Thoracic aorta (tissue), 2 donors: Measurements from ENCODE around the gene S100A7. TPM values are rescaled to one million over a fixed set of nuclear protein-coding genes. Genes with fewer than 3 reads are reported as not detected.
"Not testable (repeated sequence)": the region's sequence is repeated elsewhere in the genome, so short reads cannot be mapped to it uniquely, and the experiment has no call there.

Experiments used
- ATAC-seq: fragments of 150-250 bp; one replicate; pipeline ENCODE4 v1.8.0; 2017; ENCODE audit warnings: low read depth; ENCODE audit not compliant: insufficient number of reproducible peaks, low FRiP score
- DNase-seq: peaks from one replicate; pipeline ENCODE4 v3.0.0-alpha.2; 2020; ENCODE audit warnings: low spot score
- H3K27ac ChIP-seq, 2 donors: fragments of 200-600 bp; sonication (generic); 1 replicate in 1 of 2; 2 replicates in 1 of 2; pipeline ENCODE4 v1.5.1; 2016; ENCODE audit warnings: mild to moderate bottlenecking in 2 of 2, moderate library complexity in 2 of 2
- H3K27me3 ChIP-seq: fragments of 200-600 bp; sonication (generic); replicated peaks from 2 replicates; pipeline ENCODE4 v1.6.0; 2016; ENCODE audit warnings: mild to moderate bottlenecking; ENCODE audit not compliant: insufficient read depth
- H3K36me3 ChIP-seq: fragments of 200-600 bp; sonication (generic); one replicate; pipeline ENCODE4 v1.5.1; 2016
- H3K4me1 ChIP-seq, 2 donors: fragments of 200-600 bp; sonication (generic); 1 replicate in 1 of 2; 2 replicates in 1 of 2; pipeline versions ENCODE4 v1.5.1 to v1.6.0; 2016; ENCODE audit warnings: low read depth in 2 of 2, mild to moderate bottlenecking in 1 of 2; ENCODE audit not compliant: control insufficient read depth in 1 of 2
- H3K4me3 ChIP-seq: fragments of 200-600 bp; sonication (generic); 2 replicates; pipeline ENCODE4 v1.5.1; 2016; ENCODE audit warnings: mild to moderate bottlenecking
- H3K9me3 ChIP-seq: fragments of 200-600 bp; sonication (generic); 2 replicates; pipeline ENCODE4 v1.5.1; 2016
- CTCF ChIP-seq: fragments of 200-600 bp; sonication (generic); IDR thresholded peaks from one replicate; pipeline ENCODE4 v1.5.1; 2019; ENCODE audit warnings: antibody characterized with exemption
- total RNA-seq, 2 donors: library from RNA; depleted of rRNA; stranded (reverse); fragments of >200 nt; gene quantifications; one replicate each; pipeline versions ENCODE4 v1.1.0 to v1.2.3, GENCODE V29; 2016

The S100A7 gene
- total RNA-seq, 2 donors from 2014 or later = not detected

- Histone ChIP-seq H3K36me3 (no peaks in the 10 kb centered on the region), H3K27me3 (no peaks in the 10 kb centered on the region), H3K4me3 (no peak overlapping the region), H3K27ac (no peak overlapping the region), H3K9me3 (no peaks in the 10 kb centered on the region), H3K4me1 (peaks cover 4 to 17% of the 10 kb centered on the region in 2 donors)
- TF ChIP-seq CTCF = peak; percentile 78
- no peak for ATAC-seq
- no peak for DNase-seq
Measured at GRCh38 chr1:153465811-153466636, 5.6 kb upstream of the S100A7 start.

GRCh38 chr1:153462741-153463140 lies 2.3 kb upstream of the S100A7 start:
- H3K4me1 ChIP-seq = peaks cover 4 to 17% of the 10 kb centered on the region in 2 donors
- not testable (repeated sequence) for DNase-seq, H3K36me3 ChIP-seq, H3K27me3 ChIP-seq, H3K4me3 ChIP-seq, ATAC-seq, H3K9me3 ChIP-seq, H3K27ac ChIP-seq

- Histone ChIP-seq H3K4me3 (no peak overlapping the region), H3K27ac (no peak overlapping the region), H3K36me3 (no peaks in the 10 kb centered on the region), H3K9me3 (no peaks in the 10 kb centered on the region), H3K4me1 (no peaks in the 10 kb centered on the region), H3K27me3 (no peaks in the 10 kb centered on the region)
- DNase-seq = no peak
- TF ChIP-seq CTCF = no peak
- no peak for ATAC-seq
Measured at GRCh38 chr1:153459655-153460054, 796 bp downstream of the S100A7 start.

GRCh38 chr1:153456396-153456795 lies 4.1 kb downstream of the S100A7 start:
- no peak for TF ChIP-seq CTCF
- H3K27me3 ChIP-seq = no peaks in the 10 kb centered on the region

GRCh38 chr1:153448851-153449250 lies 11.6 kb downstream of the S100A7 start:
- not testable (repeated sequence) for ATAC-seq, H3K27ac ChIP-seq, H3K4me3 ChIP-seq, H3K4me1 ChIP-seq, H3K27me3 ChIP-seq, DNase-seq, H3K36me3 ChIP-seq, H3K9me3 ChIP-seq

More at GRCh38 chr1:153456396-153456795, 4.1 kb downstream of the S100A7 start:
- Histone ChIP-seq H3K4me3 (no peak overlapping the region), H3K4me1 (no peaks in the 10 kb centered on the region), H3K27ac (no peak overlapping the region), H3K36me3 (no peaks in the 10 kb centered on the region), H3K9me3 (no peaks in the 10 kb centered on the region)
- no peak for DNase-seq
- ATAC-seq = no peak

GRCh38 chr1:153447498-153448170 lies 12.8 kb downstream of the S100A7 start:
- Histone ChIP-seq H3K36me3 (no peaks in the 10 kb centered on the region), H3K27ac (no peak overlapping the region), H3K9me3 (no peaks in the 10 kb centered on the region), H3K27me3 (no peaks in the 10 kb centered on the region), H3K4me1 (no peaks in the 10 kb centered on the region), H3K4me3 (no peak overlapping the region)
- no peak for TF ChIP-seq CTCF
- no peak for DNase-seq
- no peak for ATAC-seq
